HepG2 (cell line): ENCODE results near the gene SMYD5. TPM values are rescaled to one million over a fixed set of nuclear protein-coding genes. Genes with fewer than 3 reads are reported as not detected.
A peak's percentile ranks its signal among the peaks of the same experiment; 100 is the strongest.

Experiments
- FOXK2 ChIP-seq: fragments of 450-650 bp; IDR thresholded peaks from 2 replicates; pipeline ENCODE4 v1.6.1; 2016
- HNF4G ChIP-seq, 2 experiments: sonication (generic) in 1 of 2; formaldehyde crosslinking in 1 of 2; IDR thresholded peaks; 2 replicates each; pipeline versions ENCODE4 v1.4.0 to v1.6.1; 2011 to 2020; ENCODE audit warnings: borderline replicate concordance in 2 of 2, low read depth in 2 of 2, mild to moderate bottlenecking in 2 of 2, low read length in 1 of 2, missing genetic modification reagents in 1 of 2, moderate library complexity in 1 of 2
- MAFF ChIP-seq: IDR thresholded peaks from 2 replicates; pipeline ENCODE4 v1.6.1; 2011; ENCODE audit warnings: low read depth, low read length, improper control_type of control experiment
- PHB2 ChIP-seq: fragments of 450-650 bp; IDR thresholded peaks from 2 replicates; pipeline ENCODE4 v1.6.1; 2018; ENCODE audit not compliant: partially characterized antibody
- POLR2G ChIP-seq: fragments of 200-400 bp; formaldehyde crosslinking; IDR thresholded peaks from 2 replicates; pipeline ENCODE4 v1.6.1; 2018; ENCODE audit warnings: mild to moderate bottlenecking, low read depth, low read length, moderate library complexity
- TBL1XR1 ChIP-seq: fragments of 150-350 bp; IDR thresholded peaks from 2 replicates; pipeline ENCODE4 v1.6.1; 2014; ENCODE audit warnings: borderline replicate concordance, low read length; ENCODE audit not compliant: partially characterized antibody
- TIGD3 ChIP-seq: sonication (generic); formaldehyde crosslinking; IDR thresholded peaks from 2 replicates; pipeline ENCODE4 v1.5.1; 2020; ENCODE audit warnings: mild to moderate bottlenecking, missing genetic modification reagents, borderline replicate concordance
- ZBTB3 ChIP-seq: sonication (generic); formaldehyde crosslinking; IDR thresholded peaks from 2 replicates; pipeline ENCODE4 v1.4.0; 2020; ENCODE audit warnings: low read depth, mild to moderate bottlenecking, moderate library complexity, missing genetic modification reagents, borderline replicate concordance
- ZGPAT ChIP-seq: IDR thresholded peaks from 2 replicates; pipeline ENCODE4 v1.6.1; 2016; ENCODE audit warnings: mild to moderate bottlenecking
- polyA plus RNA-seq, 8 experiments: library from polyadenylated mRNA; depleted of rRNA in 3 of 8; stranded (reverse) in 7 of 8; unstranded in 1 of 8; fragments of >200 nt; fragmentation: Illumina TruSeq in 4 of 8; extraction: Trizol in 4 of 8; gene quantifications; 2 replicates each; pipeline versions ENCODE4 v1.2.1 to v1.2.3, GENCODE V29; 2011 to 2016; ENCODE audit warnings: low read depth in 4 of 8, missing spikeins in 1 of 8, mixed read lengths in 1 of 8; ENCODE audit not compliant: insufficient read depth in 1 of 8
- total RNA-seq, 5 experiments: library from RNA; depleted of rRNA; stranded (reverse); fragments of >200 nt; fragmentation: Illumina TruSeq; extraction: Trizol; gene quantifications; 2 replicates each; pipeline ENCODE4 v1.2.3, GENCODE V29; 2016; ENCODE audit warnings: low read depth in 1 of 5
- TF ChIP-seq, protein P1 (sequence below), 2 experiments: sonication (generic) in 1 of 2; formaldehyde crosslinking in 1 of 2; IDR thresholded peaks; 2 replicates each; pipeline versions ENCODE4 v1.4.0 to v1.6.1; 2016 to 2020; ENCODE audit warnings: borderline replicate concordance in 1 of 2, low read depth in 1 of 2, mild to moderate bottlenecking in 1 of 2, missing genetic modification reagents in 1 of 2
- TF ChIP-seq, protein P2 (sequence below): sonication (generic); formaldehyde crosslinking; IDR thresholded peaks from one replicate; pipeline ENCODE4 v1.5.1; 2020; ENCODE audit warnings: mild to moderate bottlenecking, missing genetic modification reagents; ENCODE audit errors: not compliant biosample characterization

SMYD5 gene
- total and polyA plus RNA-seq, 2 of the 13 experiments (the other 11 are each of a cell fraction or from before 2014, with no cell fraction given): 55.8 to 70.4 TPM

- TF ChIP-seq TIGD3 (CRISPR knock-in tag) (peak; percentile 7; the same call in 1 of the 2 replicates), FOXK2 (peak; percentile 85), PHB2 (no peak), TBL1XR1 (peak; percentile 17), MAFF (no peak), ZBTB3 (CRISPR knock-in tag) (no peak), POLR2G (peak; percentile 35; the same call in 1 of the 2 replicates), ZGPAT (peak; percentile 63), HNF4G (IDR thresholded peaks at IDR 0.05; ENCODE audit: borderline replicate concordance, low read depth, low read length) (no peak), HNF4G (CRISPR knock-in tag; IDR thresholded peaks at IDR 0.05; ENCODE audit: borderline replicate concordance, low read depth) (0 out of 2 replicates have a peak, but pooled peaks have one; percentile 12)
- TF ChIP-seq, protein P1, sequence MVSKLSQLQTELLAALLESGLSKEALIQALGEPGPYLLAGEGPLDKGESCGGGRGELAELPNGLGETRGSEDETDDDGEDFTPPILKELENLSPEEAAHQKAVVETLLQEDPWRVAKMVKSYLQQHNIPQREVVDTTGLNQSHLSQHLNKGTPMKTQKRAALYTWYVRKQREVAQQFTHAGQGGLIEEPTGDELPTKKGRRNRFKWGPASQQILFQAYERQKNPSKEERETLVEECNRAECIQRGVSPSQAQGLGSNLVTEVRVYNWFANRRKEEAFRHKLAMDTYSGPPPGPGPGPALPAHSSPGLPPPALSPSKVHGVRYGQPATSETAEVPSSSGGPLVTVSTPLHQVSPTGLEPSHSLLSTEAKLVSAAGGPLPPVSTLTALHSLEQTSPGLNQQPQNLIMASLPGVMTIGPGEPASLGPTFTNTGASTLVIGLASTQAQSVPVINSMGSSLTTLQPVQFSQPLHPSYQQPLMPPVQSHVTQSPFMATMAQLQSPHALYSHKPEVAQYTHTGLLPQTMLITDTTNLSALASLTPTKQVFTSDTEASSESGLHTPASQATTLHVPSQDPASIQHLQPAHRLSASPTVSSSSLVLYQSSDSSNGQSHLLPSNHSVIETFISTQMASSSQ (IDR thresholded peaks at IDR 0.05; ENCODE audit: low read depth): no peak
- TF ChIP-seq, protein P1 (CRISPR knock-in tag; IDR thresholded peaks at IDR 0.05; ENCODE audit: borderline replicate concordance): peak; percentile 62
- TF ChIP-seq, protein P2, sequence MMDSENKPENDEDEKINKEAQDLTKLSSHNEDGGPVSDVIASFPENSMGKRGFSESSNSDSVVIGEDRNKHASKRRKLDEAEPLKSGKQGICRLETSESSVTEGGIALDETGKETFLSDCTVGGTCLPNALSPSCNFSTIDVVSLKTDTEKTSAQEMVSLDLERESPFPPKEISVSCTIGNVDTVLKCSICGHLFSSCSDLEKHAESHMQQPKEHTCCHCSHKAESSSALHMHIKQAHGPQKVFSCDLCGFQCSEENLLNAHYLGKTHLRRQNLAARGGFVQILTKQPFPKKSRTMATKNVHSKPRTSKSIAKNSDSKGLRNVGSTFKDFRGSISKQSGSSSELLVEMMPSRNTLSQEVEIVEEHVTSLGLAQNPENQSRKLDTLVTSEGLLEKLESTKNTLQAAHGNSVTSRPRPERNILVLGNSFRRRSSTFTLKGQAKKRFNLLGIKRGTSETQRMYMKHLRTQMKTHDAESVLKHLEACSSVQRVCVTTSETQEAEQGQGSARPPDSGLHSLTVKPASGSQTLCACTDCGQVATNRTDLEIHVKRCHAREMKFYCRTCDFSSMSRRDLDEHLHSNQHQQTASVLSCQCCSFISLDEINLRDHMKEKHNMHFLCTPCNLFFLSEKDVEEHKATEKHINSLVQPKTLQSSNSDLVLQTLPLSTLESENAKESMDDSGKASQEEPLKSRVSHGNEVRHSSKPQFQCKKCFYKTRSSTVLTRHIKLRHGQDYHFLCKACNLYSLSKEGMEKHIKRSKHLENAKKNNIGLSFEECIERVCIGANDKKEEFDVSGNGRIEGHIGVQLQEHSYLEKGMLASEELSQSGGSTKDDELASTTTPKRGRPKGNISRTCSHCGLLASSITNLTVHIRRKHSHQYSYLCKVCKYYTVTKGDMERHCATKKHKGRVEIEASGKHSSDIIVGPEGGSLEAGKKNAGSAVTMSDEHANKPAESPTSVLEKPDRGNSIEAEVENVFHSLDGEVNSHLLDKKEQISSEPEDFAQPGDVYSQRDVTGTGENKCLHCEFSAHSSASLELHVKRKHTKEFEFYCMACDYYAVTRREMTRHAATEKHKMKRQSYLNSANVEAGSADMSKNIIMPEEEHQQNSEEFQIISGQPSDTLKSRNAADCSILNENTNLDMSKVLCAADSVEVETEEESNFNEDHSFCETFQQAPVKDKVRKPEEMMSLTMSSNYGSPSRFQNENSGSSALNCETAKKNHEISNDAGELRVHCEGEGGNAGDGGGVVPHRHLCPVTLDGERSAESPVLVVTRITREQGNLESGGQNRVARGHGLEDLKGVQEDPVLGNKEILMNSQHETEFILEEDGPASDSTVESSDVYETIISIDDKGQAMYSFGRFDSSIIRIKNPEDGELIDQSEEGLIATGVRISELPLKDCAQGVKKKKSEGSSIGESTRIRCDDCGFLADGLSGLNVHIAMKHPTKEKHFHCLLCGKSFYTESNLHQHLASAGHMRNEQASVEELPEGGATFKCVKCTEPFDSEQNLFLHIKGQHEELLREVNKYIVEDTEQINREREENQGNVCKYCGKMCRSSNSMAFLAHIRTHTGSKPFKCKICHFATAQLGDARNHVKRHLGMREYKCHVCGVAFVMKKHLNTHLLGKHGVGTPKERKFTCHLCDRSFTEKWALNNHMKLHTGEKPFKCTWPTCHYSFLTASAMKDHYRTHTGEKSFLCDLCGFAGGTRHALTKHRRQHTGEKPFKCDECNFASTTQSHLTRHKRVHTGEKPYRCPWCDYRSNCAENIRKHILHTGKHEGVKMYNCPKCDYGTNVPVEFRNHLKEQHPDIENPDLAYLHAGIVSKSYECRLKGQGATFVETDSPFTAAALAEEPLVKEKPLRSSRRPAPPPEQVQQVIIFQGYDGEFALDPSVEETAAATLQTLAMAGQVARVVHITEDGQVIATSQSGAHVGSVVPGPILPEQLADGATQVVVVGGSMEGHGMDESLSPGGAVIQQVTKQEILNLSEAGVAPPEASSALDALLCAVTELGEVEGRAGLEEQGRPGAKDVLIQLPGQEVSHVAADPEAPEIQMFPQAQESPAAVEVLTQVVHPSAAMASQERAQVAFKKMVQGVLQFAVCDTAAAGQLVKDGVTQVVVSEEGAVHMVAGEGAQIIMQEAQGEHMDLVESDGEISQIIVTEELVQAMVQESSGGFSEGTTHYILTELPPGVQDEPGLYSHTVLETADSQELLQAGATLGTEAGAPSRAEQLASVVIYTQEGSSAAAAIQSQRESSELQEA (CRISPR knock-in tag): no peak
Observed at GRCh38 chr2:73233154-73233931, 19.3 kb downstream of the SMYD5 start, which contains the start of gene PRADC1 (continued).
